Measurements from ENCODE around the gene WNT10A. TPM values are rescaled to one million over a fixed set of nuclear protein-coding genes. Genes with fewer than 3 reads are reported as not detected.

The WNT10A gene
- total RNA-seq, 4 donors from 2014 or later, result 0.36 to 2.3 TPM; not detected in 2

DNA sequence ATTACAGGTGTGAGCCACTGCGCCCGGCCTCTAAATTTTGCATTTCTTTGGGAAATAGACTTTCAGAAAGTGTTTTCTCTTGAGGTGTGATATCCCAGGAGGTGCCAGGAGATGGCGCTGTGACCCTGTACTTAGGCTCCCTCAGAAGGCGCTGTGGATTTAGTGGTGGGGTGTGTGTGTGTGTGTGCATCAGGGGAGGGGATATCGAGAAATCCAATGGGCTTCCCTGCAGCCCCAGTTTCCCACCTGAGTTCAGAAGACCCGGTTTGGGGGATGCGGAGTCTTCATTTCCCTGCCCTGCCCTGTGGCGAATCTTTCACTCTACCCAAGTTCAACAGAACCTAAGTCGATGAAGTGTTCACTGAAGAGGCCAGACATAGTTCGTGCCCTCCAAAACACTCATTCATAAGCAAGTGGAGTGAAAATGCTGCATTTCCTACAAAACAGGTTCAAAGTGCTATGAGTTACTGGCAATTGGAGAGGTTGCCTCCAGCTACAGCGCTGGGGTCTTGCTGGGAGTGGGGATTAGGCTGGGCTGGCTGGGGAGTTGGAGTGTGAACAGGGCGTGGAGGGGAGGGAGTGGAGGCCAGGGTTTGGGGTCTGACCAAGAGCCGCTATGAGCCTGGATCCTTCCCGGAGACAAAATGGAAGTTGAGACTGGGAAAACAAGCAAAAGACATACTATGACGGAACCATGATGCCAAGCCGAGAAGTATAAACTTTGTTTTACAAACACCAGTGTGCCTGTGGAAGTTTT, 27.6 kb upstream of the WNT10A start:
- DNase-seq (ENCODE audit: low spot score), result peak; percentile 83
- ATAC-seq (ENCODE audit: low FRiP score), result peak; percentile 64
- TF ChIP-seq, protein P1, sequence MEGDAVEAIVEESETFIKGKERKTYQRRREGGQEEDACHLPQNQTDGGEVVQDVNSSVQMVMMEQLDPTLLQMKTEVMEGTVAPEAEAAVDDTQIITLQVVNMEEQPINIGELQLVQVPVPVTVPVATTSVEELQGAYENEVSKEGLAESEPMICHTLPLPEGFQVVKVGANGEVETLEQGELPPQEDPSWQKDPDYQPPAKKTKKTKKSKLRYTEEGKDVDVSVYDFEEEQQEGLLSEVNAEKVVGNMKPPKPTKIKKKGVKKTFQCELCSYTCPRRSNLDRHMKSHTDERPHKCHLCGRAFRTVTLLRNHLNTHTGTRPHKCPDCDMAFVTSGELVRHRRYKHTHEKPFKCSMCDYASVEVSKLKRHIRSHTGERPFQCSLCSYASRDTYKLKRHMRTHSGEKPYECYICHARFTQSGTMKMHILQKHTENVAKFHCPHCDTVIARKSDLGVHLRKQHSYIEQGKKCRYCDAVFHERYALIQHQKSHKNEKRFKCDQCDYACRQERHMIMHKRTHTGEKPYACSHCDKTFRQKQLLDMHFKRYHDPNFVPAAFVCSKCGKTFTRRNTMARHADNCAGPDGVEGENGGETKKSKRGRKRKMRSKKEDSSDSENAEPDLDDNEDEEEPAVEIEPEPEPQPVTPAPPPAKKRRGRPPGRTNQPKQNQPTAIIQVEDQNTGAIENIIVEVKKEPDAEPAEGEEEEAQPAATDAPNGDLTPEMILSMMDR (IDR thresholded peaks at IDR 0.05), result peak in 1 of 3 donors; percentile 30

DNA sequence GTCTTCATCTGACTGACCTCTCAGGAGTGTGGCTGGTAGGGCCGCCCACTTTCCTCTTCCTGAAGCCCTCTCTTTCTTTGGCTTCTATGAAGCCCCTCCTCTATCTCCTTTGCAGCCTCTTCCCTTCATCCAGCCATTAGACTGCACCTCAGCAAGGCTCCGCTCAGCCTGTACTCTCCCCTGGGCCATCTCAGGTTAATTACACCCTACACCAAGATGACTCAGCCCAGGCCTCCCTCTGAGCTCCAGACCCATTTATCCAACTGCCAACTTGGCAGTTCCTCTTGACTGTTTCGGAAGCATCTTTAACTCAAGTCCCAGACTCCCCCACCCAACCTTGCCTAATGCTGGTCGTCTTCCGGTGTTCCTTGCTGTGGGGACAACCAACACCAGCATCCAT, 26.9 kb upstream of the WNT10A start:
- TF ChIP-seq, protein P1 (IDR thresholded peaks at IDR 0.05), result no peak
- DNase-seq (ENCODE audit: low spot score) (no peak), ATAC-seq (ENCODE audit: low FRiP score) (peak; percentile 83)

DNA sequence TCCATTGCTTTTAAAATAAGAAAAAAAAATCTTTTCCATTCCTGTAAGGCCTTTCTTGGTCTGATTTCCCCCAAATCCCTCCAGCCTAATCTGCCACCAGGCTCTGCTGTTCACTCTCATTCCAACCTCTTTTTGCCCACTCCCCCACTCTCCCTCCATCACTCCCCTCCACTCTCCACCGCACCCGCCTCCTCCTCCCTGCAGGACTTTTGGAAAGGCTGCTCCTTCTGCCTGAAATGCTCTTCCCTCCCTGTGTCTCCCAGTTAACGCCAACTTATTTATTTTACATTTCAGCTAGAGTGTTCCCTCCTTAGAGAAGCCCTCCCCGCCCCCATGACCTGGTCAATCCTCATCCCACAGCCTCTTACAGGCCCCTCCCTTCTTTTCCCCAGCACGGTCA, 25.8 kb upstream of the WNT10A start:
- no peak for ATAC-seq (ENCODE audit: low FRiP score)
- TF ChIP-seq, protein P1 (IDR thresholded peaks at IDR 0.05), result no peak
- DNase-seq (ENCODE audit: low spot score), result no peak

DNA sequence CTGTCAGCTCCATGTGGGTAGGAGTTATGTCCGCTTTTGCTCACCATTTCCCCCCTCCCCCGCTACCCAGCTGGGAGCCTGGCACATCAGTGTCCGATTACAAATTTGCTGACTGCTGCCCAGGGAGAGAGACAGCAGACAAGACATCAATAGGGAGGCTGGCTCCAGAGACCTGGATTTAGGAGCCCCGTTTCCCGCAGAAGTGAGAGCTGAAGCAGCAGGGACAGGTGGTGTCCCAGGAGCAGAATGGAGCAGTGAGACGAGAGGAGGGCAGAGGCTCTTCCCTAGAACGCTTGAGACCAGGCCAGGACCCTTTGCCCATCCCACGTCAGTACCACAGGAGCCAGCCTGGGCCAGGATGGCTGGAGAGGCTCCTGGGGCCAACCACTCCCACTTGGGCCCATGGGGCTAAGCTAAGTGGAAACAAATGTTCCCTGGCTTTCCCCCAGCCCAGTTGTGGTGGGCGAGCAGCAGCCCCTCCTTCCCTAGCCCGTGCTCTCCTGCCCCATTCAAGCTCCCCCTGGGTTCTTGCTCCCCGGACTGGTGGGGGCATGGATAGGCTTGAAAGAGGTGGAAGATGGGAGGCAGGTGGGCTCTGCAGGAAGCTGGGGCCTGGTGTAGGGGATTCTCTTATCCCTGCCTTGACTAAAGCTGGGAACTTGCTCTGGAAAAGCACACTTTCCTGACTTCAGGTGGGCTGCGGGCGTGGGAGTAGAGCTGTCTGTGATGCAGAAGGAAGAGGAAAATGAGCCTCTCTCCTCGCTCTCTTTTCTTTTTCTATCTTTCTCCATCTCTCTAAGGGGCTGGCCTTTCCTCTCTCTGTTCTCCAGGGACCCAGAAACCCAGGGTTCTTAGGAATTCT, 25.1 kb upstream of the WNT10A start:
- ATAC-seq (ENCODE audit: low FRiP score), result no peak
- TF ChIP-seq, protein P1 (IDR thresholded peaks at IDR 0.05), result no peak
- no peak for DNase-seq (ENCODE audit: low spot score)

DNA sequence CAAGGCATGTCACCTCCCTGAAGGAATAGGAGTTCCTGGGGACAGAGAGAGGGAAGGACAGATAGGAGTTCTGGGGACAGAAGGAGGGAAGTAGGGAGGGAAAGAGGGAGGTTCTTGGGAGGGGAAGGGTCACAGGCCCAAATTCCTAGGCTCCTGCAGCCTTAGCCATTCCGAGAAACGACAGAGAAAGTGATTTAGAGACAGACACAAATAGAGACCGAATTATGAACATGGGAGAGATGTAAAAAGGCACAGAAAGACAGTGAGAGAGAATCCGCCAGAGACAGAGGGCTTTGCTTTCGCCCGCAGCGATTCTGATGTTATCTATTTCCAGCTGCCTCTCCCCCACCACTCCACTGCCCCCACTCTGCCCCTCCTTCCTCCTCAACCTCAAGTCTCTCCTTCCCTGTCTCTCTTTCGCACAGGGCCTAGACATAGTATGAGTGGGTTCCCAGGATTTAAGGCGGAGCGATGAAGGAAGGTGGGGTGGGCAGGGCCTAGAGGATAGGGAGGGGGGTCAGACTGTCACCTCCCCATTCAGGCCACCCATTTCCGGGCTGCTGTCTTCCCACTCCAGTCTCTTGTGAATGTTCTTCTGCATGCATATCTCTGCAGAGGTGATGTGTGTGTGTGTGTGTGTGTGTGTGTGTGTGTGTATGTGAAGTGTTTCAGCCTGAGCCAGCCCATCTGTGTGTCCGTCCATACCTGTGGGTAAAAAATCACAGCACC, 24.3 kb upstream of the WNT10A start:
- ATAC-seq (ENCODE audit: low FRiP score) (no peak), DNase-seq (ENCODE audit: low spot score) (no peak)
- TF ChIP-seq, protein P1 (IDR thresholded peaks at IDR 0.05), result no peak

DNA sequence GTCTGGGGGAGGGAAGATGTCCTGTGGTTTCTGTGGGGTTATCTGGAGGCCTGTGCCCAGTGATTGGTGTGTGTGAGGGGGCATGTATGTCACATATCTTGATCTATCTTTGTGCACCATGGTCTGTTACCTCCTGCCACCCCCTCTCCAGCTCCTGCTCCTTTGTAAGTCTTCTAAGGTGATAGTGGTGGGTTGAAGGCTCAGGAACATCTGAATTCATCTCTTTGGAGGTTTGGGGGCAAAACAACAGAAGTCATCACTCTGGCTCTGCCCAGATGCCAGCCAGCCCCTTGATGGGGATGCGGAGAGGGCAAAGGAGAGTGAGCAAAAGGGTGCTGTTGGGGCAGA, 23.8 kb upstream of the WNT10A start:
- ATAC-seq (ENCODE audit: low FRiP score) (no peak), DNase-seq (ENCODE audit: low spot score) (no peak)
- TF ChIP-seq, protein P1 (IDR thresholded peaks at IDR 0.05), result no peak

Data from omental fat pad (tissue), 4 donors.